Neuronal stem cell (in vitro differentiated cells): ENCODE results near the gene EPHA6.

Source experiments
- DNase-seq: peaks from one replicate; pipeline ENCODE4 v3.0.0-alpha.2; 2013; ENCODE audit warnings: low spot score
- H2AFZ ChIP-seq: one replicate; pipeline ENCODE4 v1.6.1; 2013; ENCODE audit warnings: mild to moderate bottlenecking, low read length, inconsistent platforms
- H2AK5ac ChIP-seq: 2 replicates; pipeline ENCODE4 v1.6.1; 2013; ENCODE audit warnings: low read depth, mild to moderate bottlenecking, inconsistent platforms, low read length, moderate library complexity, mixed read lengths
- H2BK120ac ChIP-seq: 2 replicates; pipeline ENCODE4 v1.6.1; 2013; ENCODE audit warnings: low read depth, mild to moderate bottlenecking, inconsistent platforms, low read length, moderate library complexity, mixed read lengths
- H2BK12ac ChIP-seq: one replicate; pipeline ENCODE4 v1.6.1; 2013; ENCODE audit warnings: low read length, inconsistent platforms
- H2BK15ac ChIP-seq: 2 replicates; pipeline ENCODE4 v1.6.1; 2013; ENCODE audit warnings: mild to moderate bottlenecking, low read length, inconsistent platforms, mixed read lengths
- H2BK5ac ChIP-seq: one replicate; pipeline ENCODE4 v1.6.1; 2013; ENCODE audit warnings: inconsistent platforms, mild to moderate bottlenecking, low read length, moderate library complexity
- H3K14ac ChIP-seq: one replicate; pipeline ENCODE4 v1.6.1; 2013; ENCODE audit warnings: low read length, inconsistent platforms
- H3K18ac ChIP-seq: 2 replicates; pipeline ENCODE4 v1.6.1; 2013; ENCODE audit warnings: low read length, inconsistent platforms
- H3K23ac ChIP-seq: 2 replicates; pipeline ENCODE4 v1.6.1; 2013; ENCODE audit warnings: low read depth, mild to moderate bottlenecking, mixed read lengths, low read length, inconsistent platforms; ENCODE audit not compliant: poor library complexity
- H3K27ac ChIP-seq: replicated peaks from 3 replicates; pipeline ENCODE4 v1.5.1; 2013; ENCODE audit warnings: low read length, inconsistent platforms
- H3K27me3 ChIP-seq, 3 experiments: 2 replicates each; pipeline ENCODE4 v1.6.1; 2013; ENCODE audit warnings: low read length in 3 of 3, mild to moderate bottlenecking in 2 of 3, inconsistent platforms in 1 of 3, low read depth in 1 of 3, mixed read lengths in 1 of 3, moderate library complexity in 1 of 3; ENCODE audit not compliant: control insufficient read depth in 3 of 3, insufficient read depth in 3 of 3
- H3K36me3 ChIP-seq, 2 donors: replicated peaks in 1 of 2; 2 replicates each; pipeline ENCODE4 v1.6.1; 2013; ENCODE audit warnings: low read length in 2 of 2; ENCODE audit not compliant: control insufficient read depth in 2 of 2, insufficient read depth in 2 of 2
- H3K4ac ChIP-seq: 2 replicates; pipeline ENCODE4 v1.6.1; 2013; ENCODE audit warnings: inconsistent platforms, mild to moderate bottlenecking, low read length, moderate library complexity
- H3K4me1 ChIP-seq, 2 donors: 1 replicate in 1 of 2; 2 replicates in 1 of 2; pipeline ENCODE4 v1.6.1; 2013; ENCODE audit warnings: low read length in 2 of 2, low read depth in 1 of 2; ENCODE audit not compliant: control insufficient read depth in 2 of 2, insufficient read depth in 1 of 2
- H3K4me2 ChIP-seq: one replicate; pipeline ENCODE4 v1.6.1; 2013; ENCODE audit warnings: mild to moderate bottlenecking, low read length, inconsistent platforms; ENCODE audit not compliant: insufficient read depth, poor library complexity, severe bottlenecking
- H3K4me3 ChIP-seq, 2 donors: 2 replicates each; pipeline ENCODE4 v1.5.1; 2013; ENCODE audit warnings: low read length in 2 of 2, mild to moderate bottlenecking in 2 of 2, inconsistent platforms in 1 of 2, moderate library complexity in 1 of 2
- H3K79me1 ChIP-seq: one replicate; pipeline ENCODE4 v1.6.1; 2013; ENCODE audit warnings: low read depth, mild to moderate bottlenecking, inconsistent platforms, low read length, moderate library complexity
- H3K9ac ChIP-seq: one replicate; pipeline ENCODE4 v1.6.1; 2013; ENCODE audit warnings: mild to moderate bottlenecking, low read depth, low read length, inconsistent platforms; ENCODE audit not compliant: poor library complexity
- H3K9me3 ChIP-seq, 2 donors: replicated peaks in 1 of 2; 2 replicates each; pipeline versions ENCODE3 to v1.6.1; 2013; ENCODE audit warnings: low read length in 2 of 2, mild to moderate bottlenecking in 2 of 2, inconsistent platforms in 1 of 2, low read depth in 1 of 2, mixed read lengths in 1 of 2, moderate library complexity in 1 of 2; ENCODE audit not compliant: control insufficient read depth in 2 of 2, insufficient read depth in 1 of 2
- H4K8ac ChIP-seq: one replicate; pipeline ENCODE4 v1.6.1; 2013; ENCODE audit warnings: low read depth, mild to moderate bottlenecking, inconsistent platforms, low read length, moderate library complexity
- H4K91ac ChIP-seq: one replicate; pipeline ENCODE4 v1.6.1; 2013; ENCODE audit warnings: low read length, low read depth, mild to moderate bottlenecking, inconsistent platforms; ENCODE audit not compliant: poor library complexity
- WGBS, 2 donors: extraction: QIAGEN DNeasy Blood & Tissue Kit; methylation state at CpG; one replicate each; pipeline ENCODE4 v1.1.7; 2013; ENCODE audit warnings: missing lambda C conversion rate in 2 of 2, mixed read lengths in 1 of 2; ENCODE audit not compliant: insufficient read length in 2 of 2, insufficient replicate concordance in 1 of 2; ENCODE audit errors: extremely low coverage in 2 of 2; 5-methylcytosine and 5-hydroxymethylcytosine counted together

Gene EPHA6

DNA sequence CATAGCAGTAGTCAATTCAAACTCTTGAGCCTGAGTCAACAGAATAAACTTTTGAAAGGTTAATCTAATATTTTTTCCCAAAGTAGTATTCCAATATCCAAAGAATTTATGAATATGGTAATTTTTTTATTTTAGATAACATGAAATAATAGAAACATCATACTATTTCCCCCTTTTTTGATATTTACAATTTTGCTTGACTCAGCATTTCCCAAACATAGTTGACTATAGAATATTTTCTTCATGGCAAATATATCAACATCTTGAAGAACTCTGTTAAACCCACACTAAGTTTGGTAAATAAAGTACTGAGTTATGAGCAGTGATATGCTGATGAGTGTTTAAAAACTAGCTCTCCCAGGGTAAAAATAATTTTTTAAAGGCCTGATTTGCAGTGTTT is 570.2 kb downstream of the EPHA6 start:
- Histone ChIP-seq H3K18ac (no peak overlapping the region), H2BK5ac (no peak overlapping the region), H3K4me3 (no peak overlapping the region), H3K4ac (no peak overlapping the region), H3K4me1 (no peaks in the 10 kb centered on the region), H3K14ac (no peak overlapping the region), H2AFZ (no peak overlapping the region), H3K23ac (no peak overlapping the region), H3K4me2 (no peak overlapping the region), H2BK12ac (no peak overlapping the region), H3K27ac (no peak overlapping the region), H3K79me1 (no peaks in the 10 kb centered on the region), H4K91ac (no peak overlapping the region), H3K9me3 (peaks cover 0 to 3% of the 10 kb centered on the region in 2 donors), H4K8ac (no peak overlapping the region), H3K27me3 (no peaks in the 10 kb centered on the region), H2AK5ac (no peak overlapping the region), H2BK15ac (no peak overlapping the region), H2BK120ac (no peak overlapping the region), H3K9ac (no peak overlapping the region), H3K36me3 (no peaks in the 10 kb centered on the region)
- DNase-seq: no peak

DNA sequence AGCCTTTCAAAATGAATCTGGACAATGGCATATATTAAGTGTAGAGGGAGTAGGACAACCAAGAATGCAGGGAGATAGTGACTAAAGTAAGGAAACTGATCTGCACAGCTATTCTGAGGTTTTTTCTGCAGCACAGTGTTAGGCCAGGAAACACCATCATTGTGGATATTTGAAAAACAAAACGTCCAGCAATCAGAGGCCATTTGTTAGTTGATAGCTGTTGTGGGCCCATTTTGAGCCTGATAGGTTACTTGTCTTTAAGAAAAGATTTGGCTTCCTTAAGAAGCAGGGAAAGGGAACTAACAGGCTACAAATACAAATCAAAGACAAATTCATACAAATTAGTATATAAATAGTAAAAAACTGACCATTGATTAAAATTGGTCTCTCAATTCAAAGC is 574.4 kb downstream of the EPHA6 start:
- Histone ChIP-seq H2AFZ (no peak overlapping the region), H4K8ac (no peak overlapping the region), H2BK5ac (no peak overlapping the region), H3K14ac (no peak overlapping the region), H3K9me3 (peaks cover 0 to 3% of the 10 kb centered on the region in 2 donors), H3K27me3 (no peaks in the 10 kb centered on the region), H3K4ac (no peak overlapping the region), H3K23ac (no peak overlapping the region), H2BK120ac (no peak overlapping the region), H3K79me1 (no peaks in the 10 kb centered on the region), H3K36me3 (no peaks in the 10 kb centered on the region), H3K9ac (no peak overlapping the region), H3K4me1 (peaks cover 0 to 1% of the 10 kb centered on the region in 2 donors), H3K4me3 (no peak overlapping the region), H3K4me2 (no peak overlapping the region), H2BK15ac (no peak overlapping the region), H3K18ac (no peak overlapping the region), H2AK5ac (no peak overlapping the region), H4K91ac (no peak overlapping the region), H2BK12ac (no peak overlapping the region), H3K27ac (no peak overlapping the region)
- DNase-seq: no peak
- WGBS, 2 donors: no CpG with 5 or more reads among the region's 1 CpG

- Histone ChIP-seq H2AFZ (no peak overlapping the region), H3K4me3 (no peak overlapping the region), H2BK5ac (no peak overlapping the region), H3K4me2 (no peak overlapping the region), H4K8ac (no peak overlapping the region), H2BK120ac (no peak overlapping the region), H3K27me3 (no peaks in the 10 kb centered on the region), H3K36me3 (no peaks in the 10 kb centered on the region), H3K79me1 (no peaks in the 10 kb centered on the region), H4K91ac (no peak overlapping the region), H3K9ac (no peak overlapping the region), H2BK15ac (no peak overlapping the region), H2AK5ac (no peak overlapping the region), H2BK12ac (no peak overlapping the region), H3K18ac (no peak overlapping the region), H3K14ac (no peak overlapping the region), H3K9me3 (peaks cover 0 to 3% of the 10 kb centered on the region in 2 donors), H3K4ac (no peak overlapping the region), H3K4me1 (peaks cover 0 to 1% of the 10 kb centered on the region in 2 donors), H3K27ac (no peak overlapping the region), H3K23ac (no peak overlapping the region)
- WGBS, 2 donors: no CpG with 5 or more reads among the region's 1 CpG
- DNase-seq: no peak
Measured at GRCh38 chr3:97389936-97390335, 575.5 kb downstream of the EPHA6 start.

- H3K36me3 ChIP-seq: no peaks in the 10 kb centered on the region
- no CpG with 5 or more reads among the region's 3 CpGs for WGBS, 2 donors
Measured at GRCh38 chr3:97391167-97391566, 576.8 kb downstream of the EPHA6 start.

More at GRCh38 chr3:97391167-97391566, 576.8 kb downstream of the EPHA6 start:
- H3K18ac ChIP-seq: no peak overlapping the region
- H3K9ac ChIP-seq: no peak overlapping the region
- H3K79me1 ChIP-seq: no peaks in the 10 kb centered on the region
- no peak overlapping the region for H2BK5ac ChIP-seq
- no peak for DNase-seq
- H2AFZ ChIP-seq: no peak overlapping the region
- H3K4me3 ChIP-seq: no peak overlapping the region
- H2BK12ac ChIP-seq: no peak overlapping the region
- H2AK5ac ChIP-seq: no peak overlapping the region
- H3K4ac ChIP-seq: no peak overlapping the region
- H3K27me3 ChIP-seq: no peaks in the 10 kb centered on the region
- H4K91ac ChIP-seq: no peak overlapping the region
- no peak overlapping the region for H3K27ac ChIP-seq
- H3K4me2 ChIP-seq: no peak overlapping the region
- H4K8ac ChIP-seq: no peak overlapping the region
- H3K23ac ChIP-seq: no peak overlapping the region
- H3K9me3 ChIP-seq: peaks cover 0 to 3% of the 10 kb centered on the region in 2 donors
- no peak overlapping the region for H2BK15ac ChIP-seq
- peaks cover 0 to 1% of the 10 kb centered on the region in 2 donors for H3K4me1 ChIP-seq
- no peak overlapping the region for H3K14ac ChIP-seq
- no peak overlapping the region for H2BK120ac ChIP-seq
